Fibroblast of lung (primary cell): ENCODE measurements around the gene GPER1.

Experiments used
- CTCF ChIP-seq, 2 donors: IDR thresholded peaks in 1 of 2; conservative IDR thresholded peaks in 1 of 2; 1 replicate in 1 of 2; 2 replicates in 1 of 2; pipeline ENCODE4 v1.5.1; 2011 to 2012; ENCODE audit warnings: low read length in 2 of 2, control low read depth in 1 of 2, inconsistent platforms in 1 of 2, low read depth in 1 of 2, mild to moderate bottlenecking in 1 of 2
- EZH2 ChIP-seq: IDR thresholded peaks from 2 replicates; pipeline ENCODE4 v1.5.1; 2012; ENCODE audit warnings: low read length, control low read depth, mild to moderate bottlenecking; ENCODE audit errors: missing control alignments

GRCh38 chr7:1111156-1111555 lies 23.2 kb downstream of the GPER1 start:
- TF ChIP-seq EZH2 (no peak), CTCF (conservative IDR thresholded peaks at IDR 0.05 in 1 of 2, IDR thresholded peaks at IDR 0.05 in 1 of 2; ENCODE audit: low read depth in 1 of 2, low read length in 2 of 2) (no peak)
